NCI-H1417 treated with DMSO at 0.1 percent for 48 hours (cell line): ENCODE results near the gene KIF17.

Source experiments
- DNase-seq: peaks from one replicate; lab custom pipeline; 2025; lab: John Stamatoyannopoulos, UW

Gene KIF17

DNA sequence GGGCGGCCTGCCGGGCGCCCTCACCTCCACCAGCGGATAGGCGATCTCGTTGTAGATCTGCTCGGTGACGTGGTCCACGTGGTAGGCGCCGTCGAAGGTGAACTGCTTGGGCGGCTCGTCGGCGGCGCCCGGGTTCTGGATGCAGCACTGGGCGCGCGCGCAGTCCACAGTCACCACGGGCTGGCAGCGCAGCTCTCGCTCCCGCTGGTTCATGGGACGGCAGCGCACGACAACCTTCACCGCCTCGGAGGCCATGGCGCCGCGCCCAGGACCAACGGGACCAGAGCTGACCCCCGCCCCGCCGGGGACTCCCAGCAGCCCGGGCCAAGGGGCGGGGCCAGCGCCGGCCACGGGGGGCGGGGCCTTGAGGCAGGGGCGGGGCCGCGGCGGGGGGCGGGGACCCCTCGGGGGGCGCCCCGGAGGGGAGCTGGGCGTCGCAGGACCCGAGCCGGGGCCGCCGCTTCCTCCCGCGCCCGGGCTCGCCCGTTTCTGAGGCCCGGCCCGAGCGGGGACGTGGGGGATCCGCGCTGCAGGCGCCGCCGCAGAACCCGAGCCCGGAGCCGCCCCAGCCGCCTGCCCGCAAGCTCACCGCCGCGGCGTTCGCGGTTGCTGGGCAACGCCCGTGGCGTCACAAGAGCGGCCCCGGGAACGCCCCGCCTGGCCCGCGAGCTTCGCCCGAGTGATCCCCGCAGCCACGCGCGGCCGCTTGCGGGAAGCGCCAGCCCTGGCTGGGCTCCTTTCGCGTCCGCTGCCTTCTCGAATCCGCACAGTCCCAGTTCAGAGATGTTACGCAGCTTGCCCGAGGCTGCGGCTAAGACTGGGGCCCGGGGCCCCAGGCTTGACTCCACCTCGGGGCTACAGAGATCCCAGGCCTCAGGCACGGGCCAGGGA lies at the start of gene KIF17:
TSS of gene KIF17 (minus strand) at position 556 of the 891 bp plus-strand sequence. CDS start at position 255, 301 bp downstream.
- DNase-seq = no peak

DNA sequence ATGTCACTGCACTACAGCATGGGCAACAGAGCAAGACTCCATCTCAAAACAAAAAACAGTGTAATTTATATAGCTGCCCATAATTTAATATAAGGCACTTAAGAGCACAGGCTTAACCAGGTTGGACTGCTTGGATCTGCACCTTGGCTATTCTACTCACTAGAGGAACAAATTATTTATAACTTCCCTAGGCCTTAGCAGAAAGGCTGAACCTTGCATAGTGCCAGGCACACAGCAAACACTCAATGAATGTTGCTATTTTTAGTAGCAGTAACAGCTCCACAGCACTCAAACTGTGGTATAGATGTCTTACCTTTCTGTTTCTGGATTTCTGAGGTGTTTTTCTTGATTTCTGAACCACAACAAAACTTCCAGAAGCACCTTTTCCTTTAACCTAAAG lies 49.5 kb upstream of the KIF17 start:
- no peak for DNase-seq

DNA sequence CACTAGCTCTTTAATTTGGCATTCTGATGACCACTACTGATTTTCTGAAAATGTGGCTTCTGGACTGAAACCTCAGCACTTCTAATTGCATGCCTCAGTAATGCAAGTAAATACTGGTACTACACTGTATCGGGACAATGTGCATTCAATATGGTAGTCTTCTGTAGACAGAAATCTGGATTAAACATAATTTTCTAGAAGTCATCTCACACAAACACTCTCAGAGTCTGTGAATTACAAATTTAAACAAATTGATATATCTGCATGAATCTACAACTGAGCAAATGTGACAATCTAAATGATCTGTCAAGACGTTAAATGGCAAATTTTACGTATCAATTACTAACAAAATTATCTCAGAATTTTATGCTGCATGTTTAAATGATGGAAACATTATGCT lies 45.6 kb upstream of the KIF17 start:
- no peak for DNase-seq

DNA sequence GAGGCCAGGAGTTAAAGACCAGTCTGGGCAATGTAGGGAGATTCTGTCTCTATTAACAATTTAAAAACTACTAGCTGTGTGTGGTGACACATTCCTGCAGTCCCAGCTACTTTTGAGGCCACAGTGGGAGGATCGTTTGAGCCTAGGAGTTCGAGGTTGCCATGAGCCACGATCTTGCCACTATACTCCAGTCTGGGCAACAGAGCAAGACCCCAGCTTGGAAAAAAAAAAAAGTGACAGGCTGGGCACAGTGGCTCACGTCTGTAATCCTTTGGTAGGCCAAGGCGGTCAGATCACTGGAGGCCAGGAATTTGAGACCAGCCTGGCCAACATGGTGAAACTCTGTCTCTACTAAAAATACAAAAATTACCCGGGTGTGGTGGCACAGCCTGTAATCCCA lies 42.5 kb upstream of the KIF17 start:
- no peak for DNase-seq

DNA sequence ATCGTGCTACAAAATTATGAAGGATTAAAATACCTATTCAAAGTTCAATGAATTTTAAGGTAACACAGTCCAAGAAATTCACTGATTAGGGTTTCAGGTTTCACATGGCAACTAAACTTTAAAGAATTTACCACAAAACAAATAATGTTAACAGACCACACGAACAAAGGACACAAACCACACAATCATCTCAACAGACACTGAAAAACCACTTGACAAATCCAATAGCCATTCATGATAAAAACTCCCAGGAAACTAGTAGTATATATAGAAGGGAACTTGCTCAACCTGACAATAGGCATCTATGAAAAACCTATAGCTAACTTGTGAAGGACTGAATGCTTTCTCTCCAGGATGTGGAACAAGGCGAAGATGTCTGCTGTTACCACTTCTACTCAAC lies 35.8 kb upstream of the KIF17 start:
- DNase-seq = no peak

DNA sequence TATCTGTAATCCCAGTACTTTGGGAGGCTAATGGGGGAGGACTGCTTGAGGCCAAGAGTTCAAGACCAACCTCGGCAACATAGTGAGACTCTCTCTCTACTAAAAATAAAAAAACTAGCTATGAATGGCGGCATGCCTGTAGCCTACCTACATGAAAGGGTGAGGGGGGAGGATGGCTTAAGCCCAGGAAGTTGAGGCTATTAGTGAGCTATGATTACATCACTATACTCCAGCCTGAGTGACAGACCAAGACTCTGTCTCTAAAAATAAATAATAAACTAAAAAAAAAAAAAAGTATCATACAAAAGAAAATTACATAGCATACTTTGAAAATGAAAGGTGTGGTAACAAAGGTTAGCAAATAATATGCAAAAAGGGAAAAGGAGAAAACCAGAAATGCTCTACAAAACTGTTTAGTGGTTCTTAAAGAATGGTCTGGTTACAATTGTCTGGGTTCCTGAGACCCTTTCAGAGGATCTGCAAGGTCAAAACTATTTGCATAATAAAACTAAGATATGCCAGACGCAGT lies 33.7 kb upstream of the KIF17 start:
- no peak for DNase-seq

DNA sequence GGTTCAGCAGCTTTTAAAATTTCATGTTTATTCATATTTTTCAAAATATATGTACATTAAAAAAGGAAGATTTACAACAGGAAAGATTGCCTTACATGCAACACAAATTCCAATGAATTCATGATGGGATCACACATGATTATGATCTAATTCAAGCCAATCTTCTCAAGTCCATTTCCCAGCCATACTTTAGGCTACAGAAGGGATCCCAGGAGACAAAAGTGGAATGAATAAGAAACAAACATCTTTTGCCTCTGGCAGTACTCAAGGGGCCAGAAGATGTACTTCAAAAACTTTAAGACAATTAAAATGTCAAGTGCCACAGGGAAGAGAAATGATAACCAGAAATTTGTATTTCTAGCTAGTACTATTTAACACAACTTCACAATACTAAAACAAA lies 24.9 kb upstream of the KIF17 start:
- no peak for DNase-seq

DNA sequence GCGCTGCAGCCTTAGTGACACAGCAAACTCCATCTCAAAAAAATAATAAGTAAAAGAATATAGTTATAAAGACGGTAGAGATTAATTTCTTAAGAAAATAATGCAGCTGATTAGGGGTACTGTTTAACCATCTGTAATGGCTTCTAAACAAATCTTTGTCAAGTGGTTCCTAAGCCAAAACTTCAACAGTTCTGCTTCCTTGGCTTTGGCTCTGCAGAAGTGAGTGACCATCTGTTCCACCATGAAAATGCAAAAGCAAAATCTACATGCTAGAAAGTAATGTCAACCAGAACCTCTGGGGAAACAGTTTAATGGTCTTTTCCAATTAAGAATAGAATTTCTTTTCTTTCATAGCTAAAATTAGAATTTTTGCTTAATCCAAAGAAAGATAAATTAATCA lies 23.0 kb upstream of the KIF17 start:
- no peak for DNase-seq

DNA sequence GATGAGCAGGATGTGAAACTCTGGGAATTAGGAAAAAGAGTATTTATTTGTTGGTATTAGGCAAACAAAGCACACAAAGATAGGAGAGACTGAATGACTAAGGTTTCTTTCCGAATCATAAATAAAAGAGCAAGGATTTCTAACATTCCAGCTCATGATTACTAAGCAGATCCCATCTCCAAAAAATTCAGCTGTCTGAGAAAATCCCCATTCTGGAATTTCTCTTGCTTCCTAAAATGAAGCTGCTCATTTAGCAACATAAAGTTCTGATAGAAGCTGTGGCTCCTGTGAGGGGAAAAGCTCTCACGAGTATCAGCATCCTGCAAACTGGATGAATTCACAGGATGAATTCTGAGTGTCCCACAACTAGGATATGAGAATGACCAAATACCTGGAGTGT lies 21.4 kb upstream of the KIF17 start:
- DNase-seq = no peak

DNA sequence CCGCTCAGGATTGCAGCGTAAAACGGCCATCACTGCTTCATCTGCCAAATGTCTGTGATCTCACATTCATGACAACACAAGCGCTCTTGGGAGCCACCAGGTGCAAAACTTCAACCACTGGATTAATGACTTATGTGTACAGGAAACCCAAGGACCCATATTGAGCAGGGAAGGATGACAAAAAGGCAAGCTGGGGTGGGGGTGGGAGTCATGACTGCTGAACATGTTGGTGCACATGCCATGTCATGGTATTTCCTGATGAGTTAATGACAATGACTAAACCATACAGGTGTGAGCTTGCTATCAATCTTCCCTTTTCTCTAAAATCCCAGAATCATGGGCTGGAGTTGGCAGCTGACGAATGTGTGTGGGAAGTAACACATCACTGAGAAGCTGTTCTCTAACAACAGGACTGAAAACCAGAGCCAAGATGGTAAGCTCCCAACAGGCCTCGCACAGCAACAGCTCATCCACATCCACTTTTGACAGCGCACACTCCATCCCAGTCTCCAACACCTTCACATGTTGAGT lies 17.8 kb upstream of the KIF17 start:
- no peak for DNase-seq

DNA sequence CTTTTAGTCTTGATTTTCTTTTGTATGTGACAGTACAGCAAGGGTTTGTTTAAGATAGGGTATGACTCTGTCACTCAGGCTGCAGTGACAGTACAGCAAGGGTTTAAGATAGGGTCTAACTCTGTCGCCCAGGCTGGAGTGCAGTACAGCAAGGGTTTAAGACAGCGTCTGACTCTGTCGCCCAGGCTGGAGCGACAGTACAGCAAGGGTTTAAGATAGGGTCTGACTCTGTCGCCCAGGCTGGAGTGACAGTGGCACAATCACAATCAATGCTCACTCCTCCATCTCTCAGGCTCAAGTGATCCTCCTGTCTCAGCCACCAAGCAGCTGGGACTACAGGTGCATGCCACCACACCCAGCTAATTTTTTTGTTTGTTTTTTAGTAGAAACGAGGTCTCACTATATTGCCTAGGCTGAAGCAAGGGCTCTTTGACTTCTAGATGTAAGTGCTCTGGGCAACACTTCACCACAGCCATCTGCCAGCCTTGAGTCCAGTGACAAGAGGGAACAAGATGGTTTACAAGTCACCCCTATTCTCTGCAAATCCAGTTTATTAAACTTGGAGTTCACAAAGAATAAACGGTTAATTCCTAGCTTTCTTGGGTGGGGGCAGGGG lies 15.7 kb upstream of the KIF17 start:
- DNase-seq = no peak

DNA sequence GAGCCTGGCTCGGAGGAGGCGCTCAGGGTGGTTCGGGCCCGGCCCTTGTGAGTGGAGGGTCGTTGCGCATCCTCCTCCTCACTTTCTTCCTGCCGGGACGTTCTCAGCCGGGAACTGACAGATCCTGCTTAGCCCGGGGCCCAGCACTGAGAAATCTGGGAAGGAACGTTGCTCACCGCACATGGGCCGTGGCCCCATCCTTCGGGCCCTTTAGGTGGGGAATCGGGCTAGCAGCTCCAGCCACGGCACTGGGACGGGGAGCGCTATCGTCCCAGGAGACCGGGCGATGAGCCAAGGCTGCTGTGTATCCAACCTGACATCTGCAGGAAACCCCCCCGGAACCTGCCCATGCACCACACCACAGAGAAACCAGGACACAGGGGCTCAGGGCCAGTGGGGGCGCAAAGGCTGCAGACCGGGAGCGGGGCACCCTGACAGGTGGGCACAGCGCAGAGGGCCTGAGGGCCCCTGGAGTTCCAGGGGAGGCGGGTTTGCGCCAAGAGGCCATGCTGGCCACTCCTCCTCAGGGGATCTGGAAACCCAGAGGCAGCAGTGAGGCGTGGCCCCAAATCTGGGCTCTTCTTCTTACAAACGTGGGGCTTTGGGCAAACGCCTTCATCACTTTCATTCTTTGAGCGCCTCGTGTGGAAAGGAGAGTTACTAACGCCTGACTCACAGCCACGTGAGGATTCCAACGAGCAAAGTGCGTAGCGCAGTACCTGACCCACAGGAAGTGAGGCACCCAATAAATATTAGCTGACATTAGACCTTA lies 15.0 kb upstream of the KIF17 start, which contains the start of gene SH2D5:
TSS of gene SH2D5 (minus strand) at position 116 of the 772 bp plus-strand sequence. CDS start 4,659 bp downstream, outside the sequence.
- no peak for DNase-seq

DNA sequence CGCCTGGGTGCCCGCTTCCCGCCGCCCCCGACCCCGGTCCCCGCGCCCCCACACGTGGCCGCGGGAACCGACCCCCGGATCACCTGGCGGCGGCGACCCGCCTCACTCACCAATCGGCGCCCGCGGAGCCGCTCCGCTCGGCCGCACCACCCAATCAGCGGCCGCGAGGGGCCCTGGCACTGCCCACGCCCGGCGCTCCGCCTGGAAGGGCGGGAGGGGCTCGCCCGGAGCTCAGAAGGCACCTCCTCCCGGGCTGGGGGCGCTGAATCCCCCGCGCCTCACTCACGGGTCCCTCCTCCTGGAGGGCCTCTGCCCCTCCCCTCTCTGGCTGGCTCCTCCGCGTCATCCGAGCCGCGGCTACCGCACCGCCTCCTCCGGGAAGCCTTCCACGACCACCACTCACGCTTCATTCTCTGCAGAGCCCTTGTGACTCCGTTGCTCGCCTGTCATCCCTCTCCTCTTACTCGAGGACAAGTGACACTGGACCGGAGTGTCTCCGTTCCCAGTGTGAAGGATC lies 14.3 kb upstream of the KIF17 start:
- no peak for DNase-seq

DNA sequence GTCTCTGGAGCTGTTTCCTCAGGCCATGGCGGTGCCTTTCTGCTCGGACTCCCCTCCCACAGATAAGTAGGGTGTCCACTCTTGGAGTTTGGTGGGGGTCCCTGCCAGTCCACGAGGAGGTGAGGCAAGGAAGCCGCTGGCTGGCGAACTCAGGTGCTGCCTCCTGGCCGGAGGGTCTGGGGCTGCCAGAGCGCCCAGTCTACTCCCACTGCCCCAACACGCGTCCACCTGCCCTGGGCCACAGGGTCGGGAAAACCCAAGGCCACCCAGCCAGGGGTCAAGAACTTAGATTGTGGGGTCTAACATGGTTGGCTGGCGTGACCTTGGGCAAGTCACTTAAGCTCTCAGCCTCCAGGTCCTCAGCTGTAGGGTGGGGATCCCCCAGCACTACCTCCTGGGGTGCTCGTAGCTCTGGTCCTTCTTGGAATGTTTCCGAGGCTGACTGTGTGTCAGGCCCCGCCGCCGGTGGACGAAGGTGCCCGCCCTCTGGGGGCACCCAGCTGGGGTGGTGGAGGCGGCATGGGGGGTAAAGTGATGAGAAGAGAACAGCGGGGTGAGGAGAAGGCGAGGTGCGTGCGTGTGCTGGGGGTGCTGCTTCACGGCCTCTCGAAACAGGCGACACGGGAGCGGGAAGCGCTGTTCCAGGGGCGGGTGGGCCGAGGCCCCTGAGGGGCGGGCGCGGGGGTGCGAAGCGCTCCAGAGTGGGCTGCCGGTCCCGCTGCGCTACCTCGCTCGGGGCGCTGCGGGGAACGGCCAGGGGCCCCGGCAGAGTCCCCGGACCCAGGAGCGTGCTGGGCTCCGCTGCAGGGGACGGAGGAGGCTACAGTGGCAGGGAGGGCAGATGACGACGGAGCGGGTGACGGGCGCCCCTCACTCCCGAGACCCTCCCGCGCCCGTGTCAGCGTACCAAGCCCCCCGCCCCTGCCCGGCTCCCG lies 13.5 kb upstream of the KIF17 start:
- no peak for DNase-seq

DNA sequence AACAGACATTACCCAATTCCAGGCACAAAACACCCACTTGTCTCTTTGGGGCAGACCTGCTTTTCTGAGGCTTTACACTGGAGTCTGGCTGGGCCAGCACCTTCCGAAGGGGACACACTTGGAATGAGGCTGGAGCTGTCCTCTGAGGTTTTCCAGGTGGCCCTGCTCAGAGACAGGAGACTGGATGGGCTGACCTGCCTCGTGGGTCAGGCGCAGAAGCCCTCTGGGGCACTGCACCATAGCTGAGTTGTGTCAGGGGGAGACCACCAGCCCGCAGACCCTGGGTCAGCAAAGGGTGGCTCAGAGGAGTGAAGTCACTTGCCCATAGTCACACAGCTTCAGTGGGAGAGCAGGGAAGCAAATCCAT lies 12.9 kb upstream of the KIF17 start:
- no peak for DNase-seq

DNA sequence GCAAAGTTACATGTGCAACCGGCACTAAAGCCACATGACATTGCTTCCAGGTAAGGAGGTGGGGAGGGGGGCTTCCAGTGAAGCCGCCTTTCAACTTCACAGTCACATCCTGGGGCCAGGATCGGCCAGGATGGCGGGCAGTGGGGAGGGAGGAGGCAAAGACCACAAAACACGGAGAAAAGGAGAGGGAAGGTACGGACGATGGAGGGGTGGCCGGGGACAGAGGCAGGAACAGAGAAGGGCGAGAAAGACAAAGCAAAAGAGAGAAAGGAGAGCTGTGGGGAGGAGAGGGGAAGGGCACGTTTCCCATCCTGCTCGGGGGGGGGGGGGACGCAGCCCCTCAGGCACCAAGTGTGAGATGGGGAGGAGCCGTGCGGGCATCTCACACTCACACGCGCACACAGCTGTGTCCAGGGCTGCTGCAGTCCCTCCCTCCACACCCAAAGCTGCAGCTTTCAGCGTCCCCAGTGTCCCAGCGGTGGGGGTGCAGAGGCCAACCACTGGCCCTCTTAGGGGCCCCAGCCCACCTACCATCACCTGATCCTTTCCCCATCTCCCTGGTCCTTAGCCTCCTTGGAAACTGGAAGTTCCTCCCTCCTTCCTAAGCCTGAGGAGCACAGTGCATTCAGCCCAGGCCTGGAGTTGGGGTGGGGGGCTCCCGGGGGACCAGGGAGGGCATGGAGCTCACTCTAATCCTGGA lies 12.3 kb upstream of the KIF17 start:
- no peak for DNase-seq

DNA sequence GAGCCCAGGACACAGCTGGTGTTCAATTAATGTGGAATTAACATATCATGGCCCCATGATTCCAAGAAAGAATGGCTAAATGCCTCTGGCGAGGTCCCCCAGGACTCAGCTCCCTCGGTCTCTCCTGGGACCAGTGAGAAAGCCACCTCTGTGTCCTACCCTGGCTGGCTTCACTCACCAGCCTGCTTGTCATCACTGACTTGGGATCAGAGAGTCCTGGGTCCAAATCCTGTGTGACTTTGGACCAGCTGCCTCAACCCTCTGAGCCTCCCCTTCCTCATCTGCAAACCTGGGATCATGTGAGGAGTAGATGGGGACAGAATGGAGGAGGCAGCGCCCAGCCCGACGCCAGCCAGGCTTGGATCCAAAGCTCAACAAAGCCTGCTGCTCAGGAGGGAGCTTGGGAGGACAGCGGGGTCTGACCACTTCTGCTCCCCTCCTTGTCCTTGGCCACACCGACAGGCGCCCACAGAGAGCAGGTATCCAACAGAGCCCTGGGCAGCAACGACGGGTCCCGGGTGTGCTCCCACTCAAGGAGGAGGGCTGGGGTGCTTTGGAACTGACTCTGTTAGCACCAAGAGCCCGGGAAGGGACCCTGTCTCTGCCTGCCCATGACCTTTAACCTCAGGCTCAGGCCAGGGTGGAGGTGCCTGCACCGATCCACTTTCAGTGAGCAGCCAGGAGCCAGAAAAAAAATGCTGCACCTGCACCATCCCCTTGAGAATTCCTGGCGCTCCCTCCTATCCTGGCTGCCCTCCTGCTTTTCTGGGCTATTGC lies 11.5 kb upstream of the KIF17 start:
- no peak for DNase-seq

DNA sequence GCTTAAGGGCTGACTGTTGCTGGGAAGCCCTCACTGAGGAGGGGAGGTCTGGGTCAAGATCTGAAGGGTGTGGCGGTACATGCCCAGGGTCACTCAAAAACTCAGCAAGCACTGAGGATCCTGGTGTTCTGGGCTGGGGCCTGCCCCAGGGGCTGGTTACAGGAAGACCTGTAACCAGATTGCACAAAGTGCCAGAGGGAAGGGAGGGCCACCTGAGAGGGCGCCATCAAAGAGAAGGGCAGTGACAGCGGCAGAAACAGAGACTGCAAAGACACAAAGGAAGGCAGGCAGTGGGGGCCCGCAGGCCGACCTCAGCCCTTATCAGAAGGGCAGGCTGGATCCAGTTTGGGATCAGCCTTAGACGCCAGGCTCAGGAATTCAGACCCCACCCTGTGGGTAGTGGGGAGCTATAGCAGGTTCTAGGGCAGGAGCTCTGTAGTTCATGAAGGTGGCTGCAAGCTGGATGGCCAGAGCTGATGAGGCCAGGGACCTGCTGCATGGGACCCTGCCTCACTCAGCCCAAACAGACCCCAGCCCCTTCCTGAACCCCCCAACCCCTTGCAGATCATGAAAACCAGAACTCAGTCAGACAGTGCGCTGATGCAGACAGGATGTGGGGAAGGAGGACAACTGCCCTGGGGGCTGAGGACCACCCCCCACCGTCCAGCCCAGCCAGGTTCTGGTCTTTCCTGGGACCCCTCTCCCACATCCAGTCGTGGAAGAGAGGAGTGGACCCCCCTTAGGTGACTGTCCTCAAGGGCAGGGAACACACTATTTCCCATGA lies 10.8 kb upstream of the KIF17 start:
- no peak for DNase-seq
